AG20443 (cell line): ENCODE results near the gene PDE4C.
A peak's percentile ranks its signal among the peaks of the same experiment; 100 is the strongest.

Source experiments
- DNase-seq: peaks from one replicate; pipeline ENCODE4 v3.0.0; 2012; ENCODE audit warnings: low spot score, mixed read lengths

PDE4C gene

GRCh38 chr19:18198374-18198773, 27.9 kb downstream of the PDE4C start:
- no peak for DNase-seq

DNA sequence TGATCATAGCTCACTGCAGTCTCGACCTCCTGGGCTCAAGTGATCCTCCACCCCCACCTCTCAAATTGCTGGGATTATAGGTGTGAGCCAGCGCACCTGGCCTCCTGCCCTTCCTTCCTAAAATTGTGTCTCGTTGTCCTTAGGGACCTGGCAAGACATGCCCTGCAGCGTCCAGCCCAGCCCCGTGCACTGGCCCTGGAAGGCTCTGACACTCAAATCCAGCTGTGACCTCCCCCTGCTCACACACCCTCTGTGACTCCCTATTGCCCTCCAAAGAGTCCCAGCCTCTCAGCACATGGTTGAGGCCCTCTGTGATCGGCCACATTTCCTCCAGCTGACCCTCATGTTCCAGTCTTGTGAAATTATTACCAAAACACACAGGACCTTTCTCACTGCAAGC, 28.3 kb downstream of the PDE4C start:
- DNase-seq, result no peak

DNA sequence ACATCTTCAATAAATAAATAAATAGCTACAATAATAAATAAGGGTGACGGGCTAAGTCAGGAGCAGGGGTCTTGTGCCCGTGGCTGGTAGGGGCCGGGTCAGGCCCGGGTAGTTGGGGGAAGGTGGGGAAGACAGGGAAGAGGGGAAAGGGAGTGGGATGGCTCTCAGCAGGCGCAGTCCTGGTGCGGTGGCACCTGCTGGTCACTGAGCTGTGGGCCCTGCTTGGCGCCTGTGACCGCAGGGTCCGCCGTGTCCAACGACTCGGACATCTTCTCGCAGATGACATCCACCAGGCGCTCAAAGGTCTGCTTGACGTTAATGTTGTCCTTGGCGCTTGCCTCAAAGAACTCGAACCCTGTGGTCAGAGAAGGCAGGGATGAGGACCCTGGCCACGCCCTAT, 28.9 kb downstream of the PDE4C start:
- DNase-seq, result no peak

GRCh38 chr19:18196511-18196845, 29.8 kb downstream of the PDE4C start:
- no peak for DNase-seq

DNA sequence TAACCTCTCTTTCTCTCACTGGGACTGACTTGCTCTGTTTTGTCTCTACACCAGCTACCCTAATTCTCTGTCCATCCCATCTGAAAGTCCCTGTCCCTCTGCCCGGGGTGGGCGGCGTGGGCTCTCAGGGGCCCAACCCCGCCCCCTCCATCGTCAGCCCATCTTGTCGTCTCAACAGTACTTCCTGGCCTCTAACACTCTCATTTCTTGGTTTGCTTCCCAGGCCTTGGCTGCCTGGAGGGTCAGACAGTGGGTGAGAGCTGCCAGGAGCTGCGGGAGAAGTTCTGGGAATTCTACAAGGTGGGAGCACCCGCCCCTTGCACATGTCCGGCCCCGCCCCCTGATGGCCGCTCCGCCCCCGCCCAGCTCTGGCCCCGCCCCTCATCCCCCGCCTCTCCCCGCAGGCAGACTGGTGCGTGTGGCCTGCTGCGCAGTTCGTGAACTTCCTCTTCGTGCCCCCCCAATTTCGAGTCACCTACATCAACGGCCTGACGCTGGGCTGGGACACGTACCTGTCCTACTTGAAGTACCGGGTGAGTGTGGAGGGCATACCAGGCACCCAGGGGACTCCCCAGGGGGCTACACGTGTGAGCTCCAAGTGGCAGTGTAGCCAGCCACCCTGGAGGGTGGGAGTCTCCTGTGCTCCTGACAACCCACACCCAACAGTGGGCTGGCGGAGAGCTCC, 31.5 kb downstream of the PDE4C start:
- peak; percentile 70 for DNase-seq

DNA sequence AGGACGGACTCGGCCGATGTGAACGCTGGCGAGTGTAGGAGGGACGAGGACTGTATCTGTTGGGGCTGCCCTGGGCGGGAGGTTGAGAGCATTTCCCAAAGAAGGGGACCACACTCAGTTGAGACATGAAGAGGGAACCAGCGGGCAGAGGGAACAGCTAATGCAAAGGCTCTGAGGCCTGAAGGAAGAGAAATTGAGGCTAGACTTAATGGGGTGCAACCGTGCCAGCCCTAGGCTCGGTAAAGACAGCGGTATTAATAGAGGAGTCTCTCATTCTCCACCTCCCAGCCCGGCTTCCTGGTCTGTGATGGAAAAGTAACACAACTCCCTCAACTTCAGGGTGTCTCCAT, 32.1 kb downstream of the PDE4C start:
- no peak for DNase-seq

GRCh38 chr19:18193388-18194180, 32.7 kb downstream of the PDE4C start:
- DNase-seq, result no peak

- DNase-seq, result peak; percentile 95
Measured at GRCh38 chr19:18192673-18193387, 33.4 kb downstream of the PDE4C start, which contains the start of gene MPV17L2. TSS of gene MPV17L2 (plus strand) at chr19:18193218. CDS start at chr19:18193282, 64 bp downstream.

- DNase-seq, result no peak
Measured at GRCh38 chr19:18191640-18192062, 34.6 kb downstream of the PDE4C start.

GRCh38 chr19:18190278-18190677, 36.0 kb downstream of the PDE4C start:
- DNase-seq, result no peak

- DNase-seq, result no peak
Measured at GRCh38 chr19:18185538-18185937, 40.7 kb downstream of the PDE4C start.

DNA sequence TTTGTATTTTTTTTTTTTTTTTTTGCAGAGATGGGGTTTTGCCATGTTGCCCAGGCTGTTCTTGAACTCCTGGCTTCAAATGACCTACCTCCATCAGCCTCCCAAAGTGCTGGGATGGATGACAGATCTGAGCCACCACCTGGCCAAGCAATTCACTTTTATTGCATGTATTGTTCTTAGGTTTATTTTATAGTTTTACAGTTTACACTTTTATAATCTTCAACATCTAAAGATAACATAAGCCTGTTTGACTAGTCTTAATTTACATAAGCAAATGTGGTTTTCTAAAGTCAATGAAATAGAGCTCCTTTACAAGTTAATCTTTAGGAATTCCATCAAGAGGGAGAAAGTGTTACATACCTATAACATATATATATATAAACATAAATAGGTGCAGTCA, 42.7 kb downstream of the PDE4C start:
- DNase-seq, result no peak

- DNase-seq, result no peak
Measured at GRCh38 chr19:18179957-18180356, 46.3 kb downstream of the PDE4C start.

GRCh38 chr19:18176367-18177310, 49.6 kb downstream of the PDE4C start:
- no peak for DNase-seq

GRCh38 chr19:18174983-18175382, 51.3 kb downstream of the PDE4C start:
- DNase-seq, result no peak
